EH (cell line): ENCODE data around the gene IRF8.
"Not testable (repeated sequence)": the region's sequence is repeated elsewhere in the genome, so short reads cannot be mapped to it uniquely, and the experiment has no call there.

Experiments
- DNase-seq: peaks from one replicate; pipeline ENCODE4 v3.0.0-alpha.2; 2015; ENCODE audit warnings: low read depth

The IRF8 gene

GRCh38 chr16:85898521-85899442 is at the start of gene IRF8:
TSS of gene IRF8 (plus strand) at chr16:85899162. CDS start at chr16:85903016, 3,854 bp downstream.
- DNase-seq = peak; percentile 22

GRCh38 chr16:85849388-85849787 is 49.6 kb upstream of the IRF8 start:
- no peak for DNase-seq

- no peak for DNase-seq
Observed at GRCh38 chr16:85850344-85850880, 48.5 kb upstream of the IRF8 start.

GRCh38 chr16:85851034-85851785 is 47.8 kb upstream of the IRF8 start:
- DNase-seq = no peak

GRCh38 chr16:85853547-85854545 is 45.1 kb upstream of the IRF8 start:
- no peak for DNase-seq

- no peak for DNase-seq
Observed at GRCh38 chr16:85854935-85855334, 44.0 kb upstream of the IRF8 start.

- DNase-seq = no peak
Observed at GRCh38 chr16:85856079-85856478, 42.9 kb upstream of the IRF8 start.

- no peak for DNase-seq
Observed at GRCh38 chr16:85856585-85856984, 42.4 kb upstream of the IRF8 start.

- no peak for DNase-seq
Observed at GRCh38 chr16:85857406-85857805, 41.6 kb upstream of the IRF8 start.

GRCh38 chr16:85858571-85858970 is 40.4 kb upstream of the IRF8 start:
- not testable (repeated sequence) for DNase-seq

- DNase-seq = no peak
Observed at GRCh38 chr16:85858984-85859817, 39.8 kb upstream of the IRF8 start.

GRCh38 chr16:85859818-85860125 is 39.2 kb upstream of the IRF8 start:
- no peak for DNase-seq

GRCh38 chr16:85860413-85861094 is 38.4 kb upstream of the IRF8 start:
- no peak for DNase-seq

GRCh38 chr16:85861095-85861825 is 37.7 kb upstream of the IRF8 start:
- no peak for DNase-seq

- no peak for DNase-seq
Observed at GRCh38 chr16:85862476-85863383, 36.2 kb upstream of the IRF8 start.

- DNase-seq = peak; percentile 36
Observed at GRCh38 chr16:85863384-85863774, 35.6 kb upstream of the IRF8 start.

- DNase-seq = no peak
Observed at GRCh38 chr16:85864965-85865364, 34.0 kb upstream of the IRF8 start.

GRCh38 chr16:85867189-85867588 is 31.8 kb upstream of the IRF8 start:
- DNase-seq = no peak
